ENCODE results near the gene NT5DC1. TPM values are rescaled to one million over a fixed set of nuclear protein-coding genes. Genes with fewer than 3 reads are reported as not detected.

NT5DC1 gene
- total RNA-seq, 2 experiments from 2014 or later = 39.4 to 42.4 TPM

DNA sequence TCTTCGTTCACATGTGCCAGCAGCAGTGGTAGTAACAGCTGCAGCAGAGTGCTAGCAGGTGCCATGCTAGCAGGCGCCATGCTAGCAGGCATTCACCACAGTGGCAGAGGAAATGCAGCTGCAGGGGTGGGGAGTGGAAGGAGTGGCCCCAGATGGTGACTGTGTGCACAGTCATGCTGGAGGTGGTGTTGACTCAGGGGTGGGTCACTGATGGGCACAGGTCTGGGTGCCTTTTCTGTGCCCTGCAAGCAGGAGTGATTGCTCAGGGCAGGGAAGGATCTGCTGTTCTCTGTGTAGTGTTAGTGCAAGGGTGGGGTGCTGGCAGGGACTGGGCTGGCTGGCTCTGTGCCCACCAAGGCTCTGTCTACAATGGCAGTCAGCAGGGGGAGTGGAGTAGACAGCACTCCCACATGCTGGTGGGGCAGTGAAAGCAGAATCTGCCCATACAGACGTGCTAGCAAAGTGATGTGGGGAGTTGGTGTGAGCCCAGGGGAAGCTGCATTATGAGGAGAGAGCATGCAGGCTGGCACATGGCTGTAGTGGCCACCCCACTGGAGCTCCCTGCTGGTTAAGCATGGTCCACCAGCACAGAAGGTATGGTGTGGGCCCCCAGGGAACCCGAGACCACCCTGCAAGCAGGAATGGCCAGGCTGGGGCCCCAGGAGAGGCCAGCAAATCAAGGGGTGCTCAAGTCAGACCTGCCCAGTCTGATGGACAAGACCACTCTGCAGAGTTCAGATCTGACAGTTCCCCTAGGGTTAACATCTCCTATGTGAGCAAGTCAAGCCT is 164.6 kb downstream of the NT5DC1 start:
- Mint-ChIP-seq H3K9me3 (ENCODE audit: low read depth) (peaks cover 8% of the 10 kb centered on the region), H3K27me3 (no peaks in the 10 kb centered on the region), H3K36me3 (ENCODE audit: low read depth) (peaks cover 41% of the 10 kb centered on the region), H3K4me3 (no peak overlapping the region), H3K4me1 (peaks cover 32% of the 10 kb centered on the region), H3K27ac (no peak overlapping the region)
- CTCF ChIA-PET = interaction anchor here (0.8 to 1.0 kb wide), 2 partner anchors 23 to 47 kb away, joined by 3 to 4 read pairs; no protein-coding TSS in a partner anchor
- intact Hi-C loops (cut with DNase I, micrococcal nuclease) = loop anchor here in 1 of 2 experiments (5.0 kb wide), 2 partner anchors 48 to 267 kb away; no protein-coding TSS in a partner anchor
- DNase-seq (peak; percentile 43), ATAC-seq (peak; percentile 73)
- POLR2A ChIA-PET = no interaction called here

DNA sequence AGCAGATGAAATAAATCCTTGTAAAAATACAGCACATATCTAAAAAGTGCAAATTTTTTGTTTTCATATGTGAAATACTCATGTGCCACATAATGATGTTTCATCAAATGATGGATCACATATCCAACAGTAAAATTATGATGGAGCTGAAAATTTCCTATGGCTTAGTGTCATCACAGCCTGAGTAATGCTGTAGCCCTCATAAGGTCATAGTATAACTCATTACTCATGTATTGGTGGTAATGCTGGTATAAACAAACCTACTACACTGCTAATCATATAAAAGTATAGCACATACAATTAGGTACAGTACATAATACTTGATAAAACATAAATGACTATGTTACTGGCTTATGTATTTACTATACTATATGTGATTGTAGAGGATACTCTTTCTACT is 166.2 kb downstream of the NT5DC1 start:
- Mint-ChIP-seq H3K4me1 (peaks cover 20% of the 10 kb centered on the region), H3K27me3 (no peaks in the 10 kb centered on the region), H3K9me3 (ENCODE audit: low read depth) (peaks cover 8% of the 10 kb centered on the region), H3K36me3 (ENCODE audit: low read depth) (peaks cover 36% of the 10 kb centered on the region), H3K4me3 (no peak overlapping the region), H3K27ac (no peak overlapping the region)
- CTCF ChIA-PET = interaction anchor here (0.6 to 3.2 kb wide), 9 partner anchors 9 to 50 kb away, joined by 3 to 23 read pairs (median 5); partner anchors contain the start of gene TSPYL1
- intact Hi-C loops (cut with DNase I, micrococcal nuclease) = loop anchor here in 1 of 2 experiments (5.0 kb wide), 2 partner anchors 50 to 265 kb away; no protein-coding TSS in a partner anchor
- POLR2A ChIA-PET = no interaction called here
- no peak for ATAC-seq
- DNase-seq = no peak

- H3K4me3 Mint-ChIP-seq = no peak overlapping the region
- no peaks in the 10 kb centered on the region for H3K27me3 Mint-ChIP-seq
- peak; percentile 50 for ATAC-seq
- peaks cover 22% of the 10 kb centered on the region for H3K4me1 Mint-ChIP-seq
- POLR2A ChIA-PET = interaction anchor here (1.4 kb wide), 1 partner anchor 11 kb away, joined by 5 read pairs; no protein-coding TSS in a partner anchor
- no peak for DNase-seq
- peaks cover 23% of the 10 kb centered on the region for H3K36me3 Mint-ChIP-seq (ENCODE audit: low read depth)
- H3K9me3 Mint-ChIP-seq (ENCODE audit: low read depth) = peaks cover 5% of the 10 kb centered on the region
- CTCF ChIA-PET = interaction anchor here (0.6 to 4.2 kb wide), 28 partner anchors 9 to 303 kb away, joined by 3 to 24 read pairs (median 4); partner anchors contain the start of genes NT5DC1, RWDD1, TSPYL1 and TSPYL4
- intact Hi-C loops (cut with DNase I, micrococcal nuclease) = loop anchor here (1.0 to 5.0 kb wide), 3 partner anchors 13 to 264 kb away; no protein-coding TSS in a partner anchor
- H3K27ac Mint-ChIP-seq = no peak overlapping the region
Observed at GRCh38 chr6:116267836-116268588, 167.4 kb downstream of the NT5DC1 start.

- Mint-ChIP-seq H3K4me3 (no peak overlapping the region), H3K36me3 (ENCODE audit: low read depth) (peaks cover 20% of the 10 kb centered on the region), H3K9me3 (ENCODE audit: low read depth) (peaks cover 4% of the 10 kb centered on the region), H3K4me1 (peaks cover 28% of the 10 kb centered on the region), H3K27ac (no peak overlapping the region), H3K27me3 (no peaks in the 10 kb centered on the region)
- DNase-seq (no peak), ATAC-seq (peak; percentile 72)
- intact Hi-C loops (cut with DNase I, micrococcal nuclease) = loop anchor here (1.0 to 5.0 kb wide), 3 partner anchors 13 to 264 kb away; no protein-coding TSS in a partner anchor
- POLR2A ChIA-PET = interaction anchor here (1.4 kb wide), 1 partner anchor 10 kb away, joined by 5 read pairs; no protein-coding TSS in a partner anchor
- CTCF ChIA-PET = interaction anchor here (0.7 to 4.2 kb wide), 27 partner anchors 8 to 302 kb away, joined by 3 to 24 read pairs (median 4); partner anchors contain the start of genes RWDD1, TSPYL1 and TSPYL4
Observed at GRCh38 chr6:116268589-116269293, 168.1 kb downstream of the NT5DC1 start.

DNA sequence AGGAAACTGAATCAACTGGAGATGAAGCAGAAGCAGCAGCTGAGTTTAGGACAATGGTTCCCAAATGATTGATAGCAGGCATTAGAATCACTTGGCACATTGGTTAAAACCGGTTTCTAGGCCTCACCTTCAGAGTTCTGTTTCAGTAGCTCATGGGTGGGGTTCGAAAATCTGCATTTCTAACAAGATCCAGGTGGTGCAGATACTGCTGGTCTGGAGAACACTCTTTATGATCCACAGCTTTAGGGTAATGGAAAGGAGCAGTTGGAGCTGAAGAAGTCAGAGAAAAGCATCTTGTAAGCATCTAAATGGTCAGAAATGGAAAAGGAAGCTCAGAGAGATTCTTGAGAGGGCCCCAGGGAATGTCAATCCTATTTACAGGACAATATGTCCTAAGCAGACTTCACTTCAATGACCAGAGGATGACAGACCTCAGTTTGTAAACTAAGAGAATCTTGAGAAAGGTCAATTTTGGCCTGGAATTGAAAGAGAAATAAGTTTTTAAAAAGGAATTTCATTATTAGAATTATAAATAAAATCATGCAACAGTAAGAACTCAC is 170.6 kb downstream of the NT5DC1 start:
- no peak for ATAC-seq
- Mint-ChIP-seq H3K36me3 (ENCODE audit: low read depth) (peaks cover 17% of the 10 kb centered on the region), H3K4me1 (peaks cover 37% of the 10 kb centered on the region), H3K4me3 (no peak overlapping the region), H3K27me3 (no peaks in the 10 kb centered on the region), H3K27ac (no peak overlapping the region), H3K9me3 (ENCODE audit: low read depth) (no peaks in the 10 kb centered on the region)
- CTCF ChIA-PET = interaction anchor here (0.5 to 4.2 kb wide), 6 partner anchors 9 to 1558 kb away, joined by 3 to 24 read pairs (median 10); partner anchors contain the start of genes TSPYL1 and TSPYL4
- no peak for DNase-seq
- POLR2A ChIA-PET = no interaction called here
- intact Hi-C loops (cut with DNase I, micrococcal nuclease) = loop anchor here in 1 of 2 experiments (10.0 kb wide), 1 partner anchor 394 kb away; the partner anchor contains the start of gene ZUP1

- ATAC-seq (no peak), DNase-seq (no peak)
- peak overlapping the region; percentile 93 for H3K4me3 Mint-ChIP-seq
Observed at GRCh38 chr6:116277124-116277523, 176.5 kb downstream of the NT5DC1 start.

DNA sequence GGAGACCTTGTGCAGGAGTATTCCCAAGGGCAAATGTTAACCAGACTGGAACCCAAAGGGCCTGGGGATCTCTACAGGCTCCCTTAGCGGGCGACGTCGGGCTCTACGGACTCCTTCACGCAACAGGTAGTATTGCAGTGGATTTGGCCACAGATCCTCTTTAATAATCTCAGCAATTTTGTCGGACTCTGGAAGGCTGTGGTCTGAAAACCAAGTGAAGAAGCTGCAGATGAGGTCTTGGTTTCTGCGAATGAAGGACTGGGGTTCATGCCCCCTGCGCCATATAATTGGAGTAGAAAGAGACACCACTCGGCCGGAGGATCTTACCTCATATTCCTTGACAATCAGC is 177.8 kb downstream of the NT5DC1 start:
- Mint-ChIP-seq H3K36me3 (ENCODE audit: low read depth) (peaks cover 42% of the 10 kb centered on the region), H3K27me3 (no peaks in the 10 kb centered on the region), H3K4me1 (peaks cover 34% of the 10 kb centered on the region), H3K27ac (peak overlapping the region; percentile 98), H3K4me3 (peak overlapping the region; percentile 93), H3K9me3 (ENCODE audit: low read depth) (no peaks in the 10 kb centered on the region)
- ATAC-seq (no peak), DNase-seq (no peak)
- intact Hi-C loops (cut with DNase I, micrococcal nuclease) = loop anchor here (2.0 to 10.0 kb wide), 4 partner anchors 176 to 386 kb away; partner anchors contain the start of genes CALHM6 (in 1 of the 2), NT5DC1 (in 1 of the 2), RWDD1 (in 1 of the 2) and ZUP1 (in 1 of the 2)
- POLR2A ChIA-PET = interaction anchor here (0.8 to 1.2 kb wide), 2 partner anchors 10 to 25 kb away, joined by 3 to 5 read pairs; partner anchors contain the start of gene TSPYL4
- CTCF ChIA-PET = interaction anchor here (1.0 to 3.7 kb wide), 4 partner anchors 9 to 62 kb away, joined by 3 to 24 read pairs (median 4); no protein-coding TSS in a partner anchor

More at GRCh38 chr6:116277124-116277523, 176.5 kb downstream of the NT5DC1 start:
- peak overlapping the region; percentile 72 for H3K27ac Mint-ChIP-seq
- no peaks in the 10 kb centered on the region for H3K9me3 Mint-ChIP-seq (ENCODE audit: low read depth)
- no peaks in the 10 kb centered on the region for H3K27me3 Mint-ChIP-seq
- peaks cover 43% of the 10 kb centered on the region for H3K36me3 Mint-ChIP-seq (ENCODE audit: low read depth)
- CTCF ChIA-PET = interaction anchor here (0.8 to 1.7 kb wide), 5 partner anchors 8 to 243 kb away, joined by 3 to 10 read pairs (median 5); no protein-coding TSS in a partner anchor
- intact Hi-C loops (cut with DNase I, micrococcal nuclease) = loop anchor here (5.0 to 10.0 kb wide), 3 partner anchors 175 to 388 kb away; partner anchors contain the start of genes CALHM6 (in 1 of the 2), NT5DC1 (in 1 of the 2) and ZUP1 (in 1 of the 2)
- POLR2A ChIA-PET = interaction anchor here (1.1 kb wide), 1 partner anchor 294 kb away, joined by 4 read pairs; the partner anchor contains the start of gene RWDD1
- H3K4me1 Mint-ChIP-seq = peaks cover 44% of the 10 kb centered on the region

DNA sequence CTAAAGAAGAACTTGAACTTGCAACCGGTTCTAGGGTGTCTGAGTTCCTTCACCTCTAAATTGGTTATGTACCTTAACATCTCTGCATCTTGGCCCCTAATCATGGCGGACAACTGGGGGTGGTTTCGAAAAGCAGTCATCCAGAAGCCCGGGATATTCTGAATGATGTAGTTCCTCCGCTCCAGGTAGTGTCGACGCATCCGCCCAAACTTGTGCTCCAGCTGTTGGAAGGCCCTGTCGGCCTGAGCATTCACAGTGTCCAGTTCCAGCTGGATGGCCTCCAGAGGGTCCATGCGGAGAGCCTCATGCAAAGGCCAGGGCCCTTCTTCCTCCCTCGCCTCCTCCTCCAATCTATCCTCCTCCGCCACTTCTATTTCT is 178.2 kb downstream of the NT5DC1 start:
- H3K36me3 Mint-ChIP-seq (ENCODE audit: low read depth) = peaks cover 41% of the 10 kb centered on the region
- peaks cover 32% of the 10 kb centered on the region for H3K4me1 Mint-ChIP-seq
- intact Hi-C loops (cut with DNase I, micrococcal nuclease) = loop anchor here (1.0 to 10.0 kb wide), 8 partner anchors 25 to 402 kb away; partner anchors contain the start of genes RWDD1 (in 2 of the 2), TSPYL4 (in 2 of the 2), ZUP1 (in 2 of the 2) and CALHM6 (in 1 of the 2)
- peak overlapping the region; percentile 93 for H3K4me3 Mint-ChIP-seq
- ChIA-PET CTCF (interaction anchor here (1.0 to 3.7 kb wide), 5 partner anchors 9 to 282 kb away, joined by 3 to 24 read pairs (median 5); no protein-coding TSS in a partner anchor), POLR2A (interaction anchor here (0.8 to 1.4 kb wide), 3 partner anchors 11 to 25 kb away, joined by 3 to 5 read pairs (median 4); partner anchors contain the start of gene TSPYL4)
- DNase-seq (peak; percentile 52), ATAC-seq (peak; percentile 1)
- H3K9me3 Mint-ChIP-seq (ENCODE audit: low read depth) = no peaks in the 10 kb centered on the region
- no peaks in the 10 kb centered on the region for H3K27me3 Mint-ChIP-seq
- peak overlapping the region; percentile 98 for H3K27ac Mint-ChIP-seq

GRCh38 chr6:116279232-116280160 is 178.8 kb downstream of the NT5DC1 start, which contains the start of gene TSPYL1:
TSPYL1 (minus strand) TSS chr6:116279930; CDS start chr6:116279830, 100 bp downstream.
- peak; percentile 94 for ATAC-seq
- H3K27me3 Mint-ChIP-seq = no peaks in the 10 kb centered on the region
- intact Hi-C loops (cut with DNase I, micrococcal nuclease) = loop anchor here (1.0 to 10.0 kb wide), 8 partner anchors 25 to 402 kb away; partner anchors contain the start of genes CALHM6 (in 2 of the 2), RWDD1 (in 2 of the 2), TSPYL4 (in 2 of the 2) and ZUP1 (in 2 of the 2)
- ChIA-PET POLR2A (interaction anchor here (0.8 to 2.1 kb wide), 8 partner anchors 11 to 1315 kb away, joined by 3 to 6 read pairs (median 4); partner anchors contain the start of genes RSPH4A and RWDD1), CTCF (interaction anchor here (0.7 to 3.7 kb wide), 7 partner anchors 8 to 282 kb away, joined by 3 to 24 read pairs (median 4); no protein-coding TSS in a partner anchor)
- H3K4me1 Mint-ChIP-seq = peaks cover 32% of the 10 kb centered on the region
- H3K36me3 Mint-ChIP-seq (ENCODE audit: low read depth) = peaks cover 38% of the 10 kb centered on the region
- no peaks in the 10 kb centered on the region for H3K9me3 Mint-ChIP-seq (ENCODE audit: low read depth)
- peak within 1 kb of the TSS; percentile 93 for H3K4me3 Mint-ChIP-seq
- DNase-seq = peak; percentile 97
- H3K27ac Mint-ChIP-seq = peak within 1 kb of the TSS; percentile 98

All from activated CD4-positive, alpha-beta T cell treated with anti-CD3 and anti-CD28 coated beads for 36 hours (primary cell).